Esophagus squamous epithelium (tissue), 4 donors: ENCODE results near the gene BNIP1.

Experiments used
- POLR2A ChIP-seq, 4 donors: fragments of 450-650 bp; IDR thresholded peaks; one replicate each; pipeline ENCODE4 v1.6.1; 2017; ENCODE audit warnings: antibody characterized with exemption in 4 of 4, mild to moderate bottlenecking in 4 of 4, moderate library complexity in 3 of 4
- TF ChIP-seq, protein P1 (sequence below), 6 experiments: fragments of 450-650 bp in 4 of 6; fragments of 200-600 bp in 2 of 6; sonication (generic) in 2 of 6; IDR thresholded peaks; one replicate each; pipeline ENCODE4 v1.5.1; 2016 to 2019; ENCODE audit warnings: antibody characterized with exemption in 6 of 6, mild to moderate bottlenecking in 4 of 6, moderate library complexity in 4 of 6

DNA sequence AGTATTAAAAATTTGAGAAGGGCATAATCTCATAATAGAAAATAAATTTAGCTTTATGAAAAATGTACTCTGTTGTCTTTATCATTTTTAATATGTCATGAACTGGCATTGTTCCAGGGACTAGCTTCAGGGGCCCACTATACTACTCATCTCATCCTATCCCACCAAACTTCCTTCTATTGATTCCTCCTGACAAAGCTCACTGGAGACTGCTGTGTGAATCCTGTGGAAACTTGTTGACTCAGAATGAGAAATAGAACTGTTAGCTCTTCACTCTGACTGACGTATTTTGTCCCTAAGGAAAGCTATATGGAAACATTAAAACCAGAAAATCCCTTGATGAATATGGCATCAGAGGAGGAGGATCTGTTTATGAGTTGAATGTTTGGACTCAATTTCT is 29.8 kb upstream of the BNIP1 start:
- TF ChIP-seq, protein P1, sequence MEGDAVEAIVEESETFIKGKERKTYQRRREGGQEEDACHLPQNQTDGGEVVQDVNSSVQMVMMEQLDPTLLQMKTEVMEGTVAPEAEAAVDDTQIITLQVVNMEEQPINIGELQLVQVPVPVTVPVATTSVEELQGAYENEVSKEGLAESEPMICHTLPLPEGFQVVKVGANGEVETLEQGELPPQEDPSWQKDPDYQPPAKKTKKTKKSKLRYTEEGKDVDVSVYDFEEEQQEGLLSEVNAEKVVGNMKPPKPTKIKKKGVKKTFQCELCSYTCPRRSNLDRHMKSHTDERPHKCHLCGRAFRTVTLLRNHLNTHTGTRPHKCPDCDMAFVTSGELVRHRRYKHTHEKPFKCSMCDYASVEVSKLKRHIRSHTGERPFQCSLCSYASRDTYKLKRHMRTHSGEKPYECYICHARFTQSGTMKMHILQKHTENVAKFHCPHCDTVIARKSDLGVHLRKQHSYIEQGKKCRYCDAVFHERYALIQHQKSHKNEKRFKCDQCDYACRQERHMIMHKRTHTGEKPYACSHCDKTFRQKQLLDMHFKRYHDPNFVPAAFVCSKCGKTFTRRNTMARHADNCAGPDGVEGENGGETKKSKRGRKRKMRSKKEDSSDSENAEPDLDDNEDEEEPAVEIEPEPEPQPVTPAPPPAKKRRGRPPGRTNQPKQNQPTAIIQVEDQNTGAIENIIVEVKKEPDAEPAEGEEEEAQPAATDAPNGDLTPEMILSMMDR (IDR thresholded peaks at IDR 0.05): no peak
- TF ChIP-seq POLR2A (IDR thresholded peaks at IDR 0.05): no peak
